OCI-LY7 (cell line): ENCODE data around the gene DGCR2. TPM values are rescaled to one million over a fixed set of nuclear protein-coding genes. Genes with fewer than 3 reads are reported as not detected.
A peak's percentile ranks its signal among the peaks of the same experiment; 100 is the strongest.

ENCODE experiments used
- BruUV-seq: library from RNA; stranded (reverse); fragments of 400-500 nt; replicated peaks from 2 replicates; lab custom pipeline; 2021; lab: Mats Ljungman, UMichigan
- CTCF ChIA-PET: fragments of 300-600 bp; sonication (Branson Sonifier 250); formaldehyde crosslinking; loops from one replicate; lab custom pipeline; 2022; ENCODE audit warnings: antibody characterized with exemption; ENCODE audit not compliant: unreplicated experiment; lab: Charles Lee
- POLR2A ChIA-PET: fragments of 300-600 bp; sonication (Branson Sonifier 250); formaldehyde crosslinking; loops from one replicate; lab custom pipeline; 2022; ENCODE audit warnings: antibody characterized with exemption; lab: Charles Lee
- DNase-seq: peaks from one replicate; pipeline ENCODE4 v3.0.0-alpha.2; 2015; ENCODE audit warnings: low spot score
- H2AFZ ChIP-seq: fragments of 200-600 bp; sonication (generic), shearing (Covaris generic); 2 replicates; pipeline ENCODE4 v1.6.1; 2014; ENCODE audit warnings: mild to moderate bottlenecking, antibody characterized with exemption, low read length, moderate library complexity
- H3K27ac ChIP-seq: fragments of 200-600 bp; sonication (generic); 2 replicates; pipeline ENCODE4 v1.5.1; 2014; ENCODE audit warnings: mixed run types, low read depth, mild to moderate bottlenecking, moderate library complexity, low read length, inconsistent platforms; ENCODE audit not compliant: poor library complexity, severe bottlenecking
- H3K36me3 ChIP-seq: fragments of 200-600 bp; sonication (generic); 2 replicates; pipeline ENCODE4 v1.6.1; 2014; ENCODE audit warnings: mild to moderate bottlenecking, antibody characterized with exemption, low read length, moderate library complexity, mixed read lengths; ENCODE audit not compliant: insufficient read depth
- H3K4me1 ChIP-seq: fragments of 200-600 bp; sonication (generic); 2 replicates; pipeline ENCODE4 v1.5.1; 2014; ENCODE audit warnings: mild to moderate bottlenecking, low read length; ENCODE audit not compliant: insufficient read depth, poor library complexity, severe bottlenecking
- H3K4me2 ChIP-seq: fragments of 200-600 bp; sonication (generic); 2 replicates; pipeline ENCODE4 v1.6.1; 2014; ENCODE audit warnings: mild to moderate bottlenecking, low read length
- H3K4me3 ChIP-seq: fragments of 200-600 bp; sonication (generic); 2 replicates; pipeline ENCODE4 v1.5.1; 2014; ENCODE audit warnings: mild to moderate bottlenecking, low read depth, low read length; ENCODE audit not compliant: poor library complexity, severe bottlenecking
- H3K79me2 ChIP-seq: fragments of 200-600 bp; sonication (generic); 2 replicates; pipeline ENCODE4 v1.6.1; 2016; ENCODE audit warnings: low read depth, mild to moderate bottlenecking, low read length, moderate library complexity, mixed read lengths; ENCODE audit not compliant: insufficient read depth
- H3K9me2 ChIP-seq: fragments of 200-600 bp; sonication (generic); 2 replicates; pipeline ENCODE4 v1.6.1; 2016; ENCODE audit warnings: mild to moderate bottlenecking, low read length, mixed read lengths; ENCODE audit not compliant: insufficient read depth
- H3K9me3 ChIP-seq: fragments of 200-600 bp; sonication (generic); 2 replicates; pipeline ENCODE4 v1.6.1; 2014; ENCODE audit warnings: mild to moderate bottlenecking, mixed run types, low read length, mixed read lengths
- H4K20me1 ChIP-seq: fragments of 200-600 bp; sonication (generic); 2 replicates; pipeline ENCODE4 v1.6.1; 2014; ENCODE audit warnings: mild to moderate bottlenecking, antibody characterized with exemption, low read length, moderate library complexity, mixed read lengths; ENCODE audit not compliant: insufficient read depth
- EZH2phosphoT487 ChIP-seq: fragments of 200-600 bp; sonication (generic); IDR thresholded peaks from 2 replicates; pipeline ENCODE4 v1.6.1; 2018; ENCODE audit warnings: low read depth, borderline replicate concordance, mild to moderate bottlenecking, mixed run types, antibody characterized with exemption, low read length, moderate library complexity, mixed read lengths
- intact Hi-C: fragments of 100-400 bp; cut with micrococcal nuclease; formaldehyde crosslinking; loops from one replicate; pipeline ENCODE4 v1.10.0; 2022; ENCODE audit not compliant: unreplicated experiment
- total RNA-seq, 2 experiments: library from RNA; depleted of rRNA in 1 of 2; stranded (reverse); fragments of >200 nt in 1 of 2; shearing (Covaris generic) in 1 of 2; gene quantifications; 2 replicates each; pipeline ENCODE4 v1.2.3, GENCODE V29; 2014 to 2022
- TF ChIP-seq, protein P1 (sequence below): fragments of 200-600 bp; sonication (generic); conservative IDR thresholded peaks from 2 replicates; pipeline ENCODE4 v1.5.1; 2014; ENCODE audit warnings: mild to moderate bottlenecking, antibody characterized with exemption, low read length, moderate library complexity, mixed read lengths

Gene DGCR2
- total RNA-seq, 2 experiments from 2014 or later = 27.6 to 29.7 TPM

GRCh38 chr22:19107730-19108074, 14.5 kb downstream of the DGCR2 start:
- BruUV-seq = no TSS peak
- DNase-seq = no peak
- TF ChIP-seq, protein P1, sequence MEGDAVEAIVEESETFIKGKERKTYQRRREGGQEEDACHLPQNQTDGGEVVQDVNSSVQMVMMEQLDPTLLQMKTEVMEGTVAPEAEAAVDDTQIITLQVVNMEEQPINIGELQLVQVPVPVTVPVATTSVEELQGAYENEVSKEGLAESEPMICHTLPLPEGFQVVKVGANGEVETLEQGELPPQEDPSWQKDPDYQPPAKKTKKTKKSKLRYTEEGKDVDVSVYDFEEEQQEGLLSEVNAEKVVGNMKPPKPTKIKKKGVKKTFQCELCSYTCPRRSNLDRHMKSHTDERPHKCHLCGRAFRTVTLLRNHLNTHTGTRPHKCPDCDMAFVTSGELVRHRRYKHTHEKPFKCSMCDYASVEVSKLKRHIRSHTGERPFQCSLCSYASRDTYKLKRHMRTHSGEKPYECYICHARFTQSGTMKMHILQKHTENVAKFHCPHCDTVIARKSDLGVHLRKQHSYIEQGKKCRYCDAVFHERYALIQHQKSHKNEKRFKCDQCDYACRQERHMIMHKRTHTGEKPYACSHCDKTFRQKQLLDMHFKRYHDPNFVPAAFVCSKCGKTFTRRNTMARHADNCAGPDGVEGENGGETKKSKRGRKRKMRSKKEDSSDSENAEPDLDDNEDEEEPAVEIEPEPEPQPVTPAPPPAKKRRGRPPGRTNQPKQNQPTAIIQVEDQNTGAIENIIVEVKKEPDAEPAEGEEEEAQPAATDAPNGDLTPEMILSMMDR = no peak
- TF ChIP-seq EZH2phosphoT487 = no peak
- H3K4me3 ChIP-seq = no peak overlapping the region
- ChIA-PET POLR2A (no interaction called here), CTCF (interaction anchor here (0.7 kb wide), 1 partner anchor 31 kb away, joined by 3 read pairs; no protein-coding TSS in a partner anchor)
- no peaks in the 10 kb centered on the region for H3K9me3 ChIP-seq
- no peak overlapping the region for H3K27ac ChIP-seq
- peaks cover 82% of the 10 kb centered on the region for H3K79me2 ChIP-seq
- H3K4me2 ChIP-seq = no peak overlapping the region
- H3K9me2 ChIP-seq = no peaks in the 10 kb centered on the region
- peaks cover 29% of the 10 kb centered on the region for H4K20me1 ChIP-seq
- H2AFZ ChIP-seq = no peak overlapping the region
- peaks cover 28% of the 10 kb centered on the region for H3K4me1 ChIP-seq
- H3K36me3 ChIP-seq = peaks cover 15% of the 10 kb centered on the region
- intact Hi-C loops = no loop called here

- H3K4me3 ChIP-seq = no peak overlapping the region
- no peak overlapping the region for H2AFZ ChIP-seq
- CTCF ChIA-PET = interaction anchor here (0.7 kb wide), 1 partner anchor 30 kb away, joined by 3 read pairs; no protein-coding TSS in a partner anchor
- no peak overlapping the region for H3K27ac ChIP-seq
- H3K9me2 ChIP-seq = no peaks in the 10 kb centered on the region
- peaks cover 78% of the 10 kb centered on the region for H3K79me2 ChIP-seq
- peaks cover 17% of the 10 kb centered on the region for H3K36me3 ChIP-seq
- TF ChIP-seq EZH2phosphoT487 = no peak
- no peak overlapping the region for H3K4me2 ChIP-seq
- DNase-seq = no peak
- intact Hi-C loops = no loop called here
- POLR2A ChIA-PET = no interaction called here
- H4K20me1 ChIP-seq = peaks cover 29% of the 10 kb centered on the region
- BruUV-seq = no TSS peak
- H3K9me3 ChIP-seq = no peaks in the 10 kb centered on the region
- peaks cover 28% of the 10 kb centered on the region for H3K4me1 ChIP-seq
Observed at GRCh38 chr22:19106886-19107729, 15.1 kb downstream of the DGCR2 start.

DNA sequence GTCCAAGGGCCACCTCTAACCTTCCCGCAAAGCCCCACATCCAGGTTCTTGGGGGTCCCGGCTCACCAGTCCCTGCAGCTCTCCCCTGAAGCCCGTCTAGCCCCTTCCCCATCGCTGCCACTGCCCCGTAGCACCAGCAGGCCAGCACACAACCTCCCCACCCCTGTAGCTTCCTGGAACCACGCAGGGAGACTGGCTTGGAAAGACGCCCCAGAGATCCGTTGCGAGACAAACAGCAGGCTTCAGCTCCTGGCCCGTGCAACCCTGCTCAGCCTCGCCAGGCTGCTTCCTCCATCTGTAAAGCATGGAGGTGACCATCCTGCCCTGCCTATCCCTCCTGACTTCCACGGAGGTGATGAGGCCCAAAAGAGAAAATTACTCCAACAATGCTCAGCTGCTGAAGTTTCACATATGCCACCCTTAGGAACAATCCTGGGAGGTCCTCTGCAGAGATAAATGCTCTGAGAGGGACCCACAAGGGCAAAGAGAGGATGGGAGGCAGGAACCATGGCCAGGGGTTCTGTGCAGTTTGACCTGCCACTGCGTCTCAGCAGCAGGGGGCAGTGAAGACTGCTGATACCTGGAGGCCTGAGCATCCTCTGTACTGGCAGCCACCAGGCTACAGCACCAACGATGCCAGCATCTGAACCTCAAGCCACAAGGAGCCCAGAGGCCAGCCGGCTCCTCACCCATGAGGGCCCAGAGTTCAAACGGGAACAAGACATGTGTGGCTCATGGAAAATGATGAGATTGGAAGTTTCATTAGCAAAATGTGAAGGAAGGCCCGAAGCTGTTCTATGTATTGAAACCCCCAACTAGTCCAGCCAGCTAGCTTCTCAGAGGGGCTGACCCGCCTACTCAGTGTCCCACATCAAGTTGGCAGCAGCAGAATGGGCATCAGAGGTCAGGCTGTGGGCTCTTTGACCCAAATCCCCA, 16.1 kb downstream of the DGCR2 start:
- CTCF ChIA-PET = no interaction called here
- H4K20me1 ChIP-seq = peaks cover 29% of the 10 kb centered on the region
- TF ChIP-seq, protein P1 = peak; percentile 71
- TF ChIP-seq EZH2phosphoT487 = no peak
- peak; percentile 55 for DNase-seq
- POLR2A ChIA-PET = no interaction called here
- BruUV-seq = no TSS peak
- no peak overlapping the region for H3K4me2 ChIP-seq
- H3K27ac ChIP-seq = no peak overlapping the region
- peaks cover 26% of the 10 kb centered on the region for H3K36me3 ChIP-seq
- no peaks in the 10 kb centered on the region for H3K9me3 ChIP-seq
- peaks cover 23% of the 10 kb centered on the region for H3K4me1 ChIP-seq
- intact Hi-C loops = no loop called here
- H3K79me2 ChIP-seq = peaks cover 71% of the 10 kb centered on the region
- no peaks in the 10 kb centered on the region for H3K9me2 ChIP-seq
- H2AFZ ChIP-seq = no peak overlapping the region
- H3K4me3 ChIP-seq = no peak overlapping the region
